Spleen (tissue), 11 donors: ENCODE results near the gene ZSWIM6. TPM values are rescaled to one million over a fixed set of nuclear protein-coding genes. Genes with fewer than 3 reads are reported as not detected.

Source experiments
- DNase-seq: peaks from one replicate; pipeline ENCODE4 v3.0.0-alpha.2; 2020
- H3K27ac ChIP-seq, 8 donors: fragments of 200-600 bp; sonication (generic) in 7 of 8; 1 replicate in 4 of 8; 2 replicates in 4 of 8; pipeline versions ENCODE4 v1.5.0 to v1.8.0; 2016 to 2021; ENCODE audit warnings: inconsistent platforms in 4 of 8, mild to moderate bottlenecking in 4 of 8, moderate library complexity in 1 of 8
- H3K27me3 ChIP-seq, 7 donors: fragments of 200-600 bp; sonication (generic) in 6 of 7; replicated peaks in 1 of 7; 1 replicate in 4 of 7; 2 replicates in 3 of 7; pipeline versions ENCODE4 v1.5.0 to v1.8.0; 2016 to 2021; ENCODE audit warnings: inconsistent platforms in 3 of 7, mild to moderate bottlenecking in 1 of 7
- H3K36me3 ChIP-seq, 6 donors: fragments of 200-600 bp; sonication (generic) in 5 of 6; 1 replicate in 4 of 6; 2 replicates in 2 of 6; pipeline versions ENCODE4 v1.5.0 to v1.8.0; 2016 to 2021; ENCODE audit warnings: inconsistent platforms in 2 of 6
- H3K4me1 ChIP-seq, 6 donors: fragments of 200-600 bp; sonication (generic) in 5 of 6; 1 replicate in 3 of 6; 2 replicates in 3 of 6; pipeline versions ENCODE4 v1.5.0 to v1.8.0; 2016 to 2021; ENCODE audit warnings: inconsistent platforms in 3 of 6
- H3K4me3 ChIP-seq, 8 donors: fragments of 200-600 bp; sonication (generic) in 7 of 8; 1 replicate in 4 of 8; 2 replicates in 4 of 8; pipeline versions ENCODE4 v1.5.0 to v1.8.0; 2016 to 2021; ENCODE audit warnings: inconsistent platforms in 4 of 8, mild to moderate bottlenecking in 4 of 8, moderate library complexity in 2 of 8
- H3K9me3 ChIP-seq, 8 donors: fragments of 200-600 bp; sonication (generic) in 7 of 8; 1 replicate in 4 of 8; 2 replicates in 4 of 8; pipeline versions ENCODE4 v1.5.0 to v1.8.0; 2016 to 2021; ENCODE audit warnings: inconsistent platforms in 4 of 8
- POLR2A ChIP-seq, 3 donors: fragments of 450-650 bp; IDR thresholded peaks; one replicate each; pipeline ENCODE4 v1.5.1; 2017; ENCODE audit warnings: antibody characterized with exemption in 3 of 3, mild to moderate bottlenecking in 1 of 3
- POLR2AphosphoS5 ChIP-seq, 3 donors: sonication (generic); formaldehyde crosslinking; IDR thresholded peaks; one replicate each; pipeline ENCODE4 v1.5.1; 2017; ENCODE audit warnings: antibody characterized with exemption in 3 of 3
- WGBS, 5 donors: extraction: QIAGEN DNeasy Blood & Tissue Kit in 3 of 5; methylation state at CpG; one replicate each; pipeline versions ENCODE4 v1.1.5 to v1.1.7; 2013 to 2018; 5-methylcytosine and 5-hydroxymethylcytosine counted together
- intact Hi-C: fragments of 100-400 bp; cut with DNase I; formaldehyde crosslinking; loops from one replicate; pipeline ENCODE4 v1.15.0; 2023; ENCODE audit warnings: low total_unique reads
- polyA plus RNA-seq, 3 donors: library from polyadenylated mRNA; stranded (reverse); fragments of 200-250 nt; gene quantifications; one replicate each; pipeline ENCODE4 v1.2.1, GENCODE V29; 2013
- total RNA-seq, 7 donors: library from RNA; depleted of rRNA in 3 of 7; stranded (reverse); fragments of >200 nt in 3 of 7; fragmentation: NEBNext Ultra II Directional in 4 of 7; extraction: Animal tissue kit (Norgen Biotek cat#: 25700) in 4 of 7; gene quantifications; one replicate each; pipeline versions ENCODE4 v1.1.0 to v1.2.1, GENCODE V29; 2016 to 2021
- TF ChIP-seq, protein P1 (sequence below), 11 experiments: fragments of 200-600 bp in 7 of 11; fragments of 450-650 bp in 4 of 11; sonication (generic) in 4 of 11; IDR thresholded peaks in 8 of 11; conservative IDR thresholded peaks in 3 of 11; 1 replicate in 7 of 11; 2 replicates in 4 of 11; pipeline versions ENCODE4 v1.4.0 to v1.8.0; 2016 to 2021; ENCODE audit warnings: antibody characterized with exemption in 11 of 11, inconsistent platforms in 4 of 11, mild to moderate bottlenecking in 1 of 11
- donor health status: healthy with polysubstance abuse.
- donor health status: DM: no; HTN: no; CAD: no; lungs with moderate emphysema.
- donor health status: DM: no; HTN: no; CAD: no.
- donor health status: Bipolar disorder and iron deficiency.
- donor health status: healthy.
- donor health status: DM: no; HTN: no; CAD: no.
- donor health status: DM: yes; HTN: yes; CAD: no.

Gene ZSWIM6
- total and polyA plus RNA-seq, 10 donors, result 3.1 to 22.9 (median 16.9) TPM

- H3K27ac ChIP-seq, result no peak overlapping the region
- peaks cover 0 to 11% (median 0%) of the 10 kb centered on the region in 6 donors for H3K4me1 ChIP-seq
- TF ChIP-seq POLR2AphosphoS5 (IDR thresholded peaks at IDR 0.05), result no peak
- no peak for TF ChIP-seq POLR2A (IDR thresholded peaks at IDR 0.05)
- TF ChIP-seq, protein P1, sequence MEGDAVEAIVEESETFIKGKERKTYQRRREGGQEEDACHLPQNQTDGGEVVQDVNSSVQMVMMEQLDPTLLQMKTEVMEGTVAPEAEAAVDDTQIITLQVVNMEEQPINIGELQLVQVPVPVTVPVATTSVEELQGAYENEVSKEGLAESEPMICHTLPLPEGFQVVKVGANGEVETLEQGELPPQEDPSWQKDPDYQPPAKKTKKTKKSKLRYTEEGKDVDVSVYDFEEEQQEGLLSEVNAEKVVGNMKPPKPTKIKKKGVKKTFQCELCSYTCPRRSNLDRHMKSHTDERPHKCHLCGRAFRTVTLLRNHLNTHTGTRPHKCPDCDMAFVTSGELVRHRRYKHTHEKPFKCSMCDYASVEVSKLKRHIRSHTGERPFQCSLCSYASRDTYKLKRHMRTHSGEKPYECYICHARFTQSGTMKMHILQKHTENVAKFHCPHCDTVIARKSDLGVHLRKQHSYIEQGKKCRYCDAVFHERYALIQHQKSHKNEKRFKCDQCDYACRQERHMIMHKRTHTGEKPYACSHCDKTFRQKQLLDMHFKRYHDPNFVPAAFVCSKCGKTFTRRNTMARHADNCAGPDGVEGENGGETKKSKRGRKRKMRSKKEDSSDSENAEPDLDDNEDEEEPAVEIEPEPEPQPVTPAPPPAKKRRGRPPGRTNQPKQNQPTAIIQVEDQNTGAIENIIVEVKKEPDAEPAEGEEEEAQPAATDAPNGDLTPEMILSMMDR (IDR thresholded peaks at IDR 0.05 in 8 of 11, conservative IDR thresholded peaks at IDR 0.05 in 3 of 11), result no peak
- H3K9me3 ChIP-seq, result peaks cover 0 to 11% (median 10%) of the 10 kb centered on the region in 8 donors
- DNase-seq, result no peak
- H3K36me3 ChIP-seq, result peaks cover 0 to 96% (median 43%) of the 10 kb centered on the region in 6 donors
- 33 to 56% (median 46%) methylated on average over 5 of the region's 5 CpGs for WGBS, 5 donors
- H3K4me3 ChIP-seq, result no peak overlapping the region
- no peaks in the 10 kb centered on the region for H3K27me3 ChIP-seq
- intact Hi-C loops, result no loop called here
Measured at GRCh38 chr5:61534481-61535267, 202.6 kb downstream of the ZSWIM6 start.

- Histone ChIP-seq H3K4me3 (no peak overlapping the region), H3K9me3 (peaks cover 0 to 11% (median 10%) of the 10 kb centered on the region in 8 donors), H3K4me1 (peaks cover 0 to 11% (median 0%) of the 10 kb centered on the region in 6 donors), H3K27me3 (no peaks in the 10 kb centered on the region), H3K27ac (no peak overlapping the region), H3K36me3 (peaks cover 0 to 96% (median 52%) of the 10 kb centered on the region in 6 donors)
- intact Hi-C loops, result no loop called here
- TF ChIP-seq POLR2A (IDR thresholded peaks at IDR 0.05) (no peak), POLR2AphosphoS5 (IDR thresholded peaks at IDR 0.05) (no peak)
- TF ChIP-seq, protein P1 (IDR thresholded peaks at IDR 0.05 in 8 of 11, conservative IDR thresholded peaks at IDR 0.05 in 3 of 11), result no peak
- 93 to 98% (median 95%) methylated on average over 7 of the region's 7 CpGs for WGBS, 5 donors
- DNase-seq, result no peak
Measured at GRCh38 chr5:61535828-61536227, 203.8 kb downstream of the ZSWIM6 start.

GRCh38 chr5:61536922-61537321 is 204.9 kb downstream of the ZSWIM6 start:
- no peak for TF ChIP-seq POLR2A (IDR thresholded peaks at IDR 0.05)
- TF ChIP-seq, protein P1 (IDR thresholded peaks at IDR 0.05 in 8 of 11, conservative IDR thresholded peaks at IDR 0.05 in 3 of 11), result no peak
- WGBS, 5 donors, result 91 to 96% (median 93%) methylated on average over 1 of the region's 1 CpG
- H3K4me1 ChIP-seq, result peaks cover 0 to 11% (median 0%) of the 10 kb centered on the region in 6 donors
- no peak for DNase-seq
- peaks cover 0 to 17% (median 16%) of the 10 kb centered on the region in 8 donors for H3K9me3 ChIP-seq
- no peak overlapping the region for H3K27ac ChIP-seq
- intact Hi-C loops, result no loop called here
- peaks cover 5 to 96% (median 55%) of the 10 kb centered on the region in 6 donors for H3K36me3 ChIP-seq
- H3K27me3 ChIP-seq, result no peaks in the 10 kb centered on the region
- no peak overlapping the region for H3K4me3 ChIP-seq

DNA sequence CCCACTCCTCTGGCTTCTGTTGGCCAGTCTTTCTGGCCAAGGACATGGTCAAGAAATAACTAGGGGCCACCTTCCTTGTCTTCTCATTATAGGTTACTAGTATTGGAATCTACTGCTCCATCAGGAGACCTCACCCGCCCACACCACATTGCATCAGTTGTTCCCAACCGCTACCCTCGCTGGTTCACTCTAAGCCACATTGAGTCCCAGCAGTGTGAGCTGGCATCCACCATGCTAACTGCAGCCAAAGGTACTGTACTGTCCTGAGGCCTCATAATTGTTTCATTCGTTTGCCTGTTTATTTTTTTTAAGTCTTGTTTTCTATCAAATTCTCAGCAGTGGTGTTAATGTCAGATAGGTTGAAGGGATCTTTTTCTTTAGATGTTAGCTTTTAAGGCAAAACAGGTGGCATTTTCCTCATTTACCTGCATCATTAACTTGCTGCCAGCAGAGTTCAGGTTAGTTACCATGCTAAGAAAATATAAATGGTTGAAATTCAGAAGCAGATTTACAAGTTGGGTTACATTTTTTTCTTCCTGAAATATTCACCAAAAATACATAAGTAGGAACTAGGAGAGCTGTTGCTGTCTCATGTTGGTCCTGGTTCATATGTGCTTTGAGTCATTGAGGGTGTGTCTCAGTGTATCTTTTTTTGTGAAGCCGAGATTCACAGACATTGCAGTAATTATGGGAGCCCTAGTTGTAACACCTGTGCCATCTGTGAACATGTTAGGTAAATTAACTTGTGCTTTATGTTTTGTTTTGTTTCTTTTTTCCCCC is 206.9 kb downstream of the ZSWIM6 start:
- H3K27ac ChIP-seq, result no peak overlapping the region
- no peak overlapping the region for H3K4me3 ChIP-seq
- no peak for DNase-seq
- H3K4me1 ChIP-seq, result peaks cover 0 to 11% (median 0%) of the 10 kb centered on the region in 6 donors
- intact Hi-C loops, result no loop called here
- H3K27me3 ChIP-seq, result no peaks in the 10 kb centered on the region
- 90 to 97% (median 94%) methylated on average over 5 of the region's 5 CpGs for WGBS, 5 donors
- H3K9me3 ChIP-seq, result peaks cover 3 to 22% (median 19%) of the 10 kb centered on the region in 8 donors
- TF ChIP-seq POLR2AphosphoS5 (IDR thresholded peaks at IDR 0.05) (no peak), POLR2A (IDR thresholded peaks at IDR 0.05) (no peak)
- TF ChIP-seq, protein P1 (IDR thresholded peaks at IDR 0.05 in 8 of 11, conservative IDR thresholded peaks at IDR 0.05 in 3 of 11), result no peak
- H3K36me3 ChIP-seq, result peaks cover 22 to 96% (median 73%) of the 10 kb centered on the region in 6 donors
